Transverse colon (tissue), 4 donors: ENCODE results near the gene ARHGEF4.

Experiments used
- EP300 ChIP-seq: sonication (generic); formaldehyde crosslinking; IDR thresholded peaks from one replicate; pipeline ENCODE4 v1.6.1; 2017; ENCODE audit warnings: antibody characterized with exemption, low read depth
- POLR2A ChIP-seq: fragments of 450-650 bp; IDR thresholded peaks from one replicate; pipeline ENCODE4 v1.6.1; 2016; ENCODE audit warnings: antibody characterized with exemption, mild to moderate bottlenecking, moderate library complexity
- POLR2AphosphoS5 ChIP-seq, 3 donors: sonication (generic); formaldehyde crosslinking; IDR thresholded peaks; one replicate each; pipeline ENCODE4 v1.6.1; 2016; ENCODE audit warnings: antibody characterized with exemption in 3 of 3
- TF ChIP-seq, protein P1 (sequence below), 5 experiments: fragments of 200-600 bp in 3 of 5; fragments of 450-650 bp in 2 of 5; sonication (generic) in 3 of 5; IDR thresholded peaks; 1 replicate in 2 of 5; 2 replicates in 3 of 5; pipeline ENCODE4 v1.5.1; 2016 to 2017; ENCODE audit warnings: antibody characterized with exemption in 5 of 5, inconsistent platforms in 3 of 5, mild to moderate bottlenecking in 2 of 5, moderate library complexity in 1 of 5

DNA sequence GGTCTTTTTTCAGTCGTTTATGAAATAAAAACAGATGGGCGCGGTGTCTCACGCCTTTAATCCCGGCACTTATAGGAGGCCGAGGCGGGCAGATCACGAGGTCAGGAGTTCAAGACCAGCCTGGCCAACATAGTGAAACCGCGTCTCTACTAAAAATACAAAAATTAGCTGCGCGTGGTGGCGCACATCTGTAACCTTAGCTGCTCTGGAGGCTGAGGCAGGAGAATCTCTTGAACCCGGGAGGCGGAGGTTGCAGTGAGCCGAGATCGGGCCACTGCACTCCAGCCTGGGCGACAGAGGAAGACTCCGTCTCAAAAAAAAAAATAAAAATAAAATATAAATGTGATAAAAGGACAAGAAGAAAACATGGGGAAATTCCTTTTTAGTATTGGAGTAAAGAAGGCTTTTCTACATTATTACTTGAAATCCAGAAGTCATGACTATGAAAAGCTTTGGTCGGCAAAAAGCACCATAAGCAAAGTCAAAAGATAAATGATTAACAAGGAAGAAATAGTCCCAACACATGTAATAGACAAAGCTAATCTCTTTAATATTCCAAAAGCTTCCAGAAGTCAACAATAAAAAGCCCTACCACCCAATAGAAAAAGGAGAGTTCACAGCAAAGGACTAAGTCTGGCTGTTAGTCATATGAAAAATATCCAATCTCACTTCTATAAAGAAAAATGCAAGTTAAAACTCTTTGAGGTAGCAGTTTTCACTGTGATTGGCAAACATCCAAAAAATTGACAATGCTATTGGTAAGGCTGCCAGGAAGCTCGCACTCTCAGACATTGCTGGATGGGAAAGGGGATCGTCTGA lies 258.0 kb downstream of the ARHGEF4 start:
- TF ChIP-seq POLR2AphosphoS5 (IDR thresholded peaks at IDR 0.05) = no peak
- no peak for TF ChIP-seq EP300
- TF ChIP-seq, protein P1, sequence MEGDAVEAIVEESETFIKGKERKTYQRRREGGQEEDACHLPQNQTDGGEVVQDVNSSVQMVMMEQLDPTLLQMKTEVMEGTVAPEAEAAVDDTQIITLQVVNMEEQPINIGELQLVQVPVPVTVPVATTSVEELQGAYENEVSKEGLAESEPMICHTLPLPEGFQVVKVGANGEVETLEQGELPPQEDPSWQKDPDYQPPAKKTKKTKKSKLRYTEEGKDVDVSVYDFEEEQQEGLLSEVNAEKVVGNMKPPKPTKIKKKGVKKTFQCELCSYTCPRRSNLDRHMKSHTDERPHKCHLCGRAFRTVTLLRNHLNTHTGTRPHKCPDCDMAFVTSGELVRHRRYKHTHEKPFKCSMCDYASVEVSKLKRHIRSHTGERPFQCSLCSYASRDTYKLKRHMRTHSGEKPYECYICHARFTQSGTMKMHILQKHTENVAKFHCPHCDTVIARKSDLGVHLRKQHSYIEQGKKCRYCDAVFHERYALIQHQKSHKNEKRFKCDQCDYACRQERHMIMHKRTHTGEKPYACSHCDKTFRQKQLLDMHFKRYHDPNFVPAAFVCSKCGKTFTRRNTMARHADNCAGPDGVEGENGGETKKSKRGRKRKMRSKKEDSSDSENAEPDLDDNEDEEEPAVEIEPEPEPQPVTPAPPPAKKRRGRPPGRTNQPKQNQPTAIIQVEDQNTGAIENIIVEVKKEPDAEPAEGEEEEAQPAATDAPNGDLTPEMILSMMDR (IDR thresholded peaks at IDR 0.05) = no peak
- no peak for TF ChIP-seq POLR2A
